GM18511 (cell line): ENCODE results near the gene NUBP2.

Source experiments
- ATAC-seq: cut with Tn5 transposase; IDR thresholded peaks from one replicate; pipeline ENCODE4 v1.9.1; 2021; ENCODE audit warnings: mild to moderate bottlenecking, moderate library complexity; ENCODE audit not compliant: unreplicated experiment

Gene NUBP2

DNA sequence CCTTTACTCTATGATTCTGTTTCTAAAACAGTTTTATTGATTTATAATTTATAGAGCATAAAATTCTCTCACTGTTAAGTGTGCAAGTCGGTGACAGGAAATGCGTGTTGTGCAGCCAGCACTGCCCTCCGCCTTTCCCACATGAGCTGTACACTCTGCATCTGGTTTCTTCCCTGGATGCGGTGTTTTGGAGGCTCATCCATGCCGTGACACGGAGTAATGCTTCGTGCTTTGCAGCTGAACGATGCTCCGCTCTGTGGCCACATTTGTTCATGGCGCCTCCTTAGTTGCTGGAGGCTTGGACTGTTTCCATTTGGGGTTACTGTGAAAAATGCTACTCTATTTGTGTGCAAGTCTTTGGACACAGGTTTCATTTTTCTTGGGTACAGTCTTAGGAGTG lies 17.9 kb downstream of the NUBP2 start:
- no peak for ATAC-seq

DNA sequence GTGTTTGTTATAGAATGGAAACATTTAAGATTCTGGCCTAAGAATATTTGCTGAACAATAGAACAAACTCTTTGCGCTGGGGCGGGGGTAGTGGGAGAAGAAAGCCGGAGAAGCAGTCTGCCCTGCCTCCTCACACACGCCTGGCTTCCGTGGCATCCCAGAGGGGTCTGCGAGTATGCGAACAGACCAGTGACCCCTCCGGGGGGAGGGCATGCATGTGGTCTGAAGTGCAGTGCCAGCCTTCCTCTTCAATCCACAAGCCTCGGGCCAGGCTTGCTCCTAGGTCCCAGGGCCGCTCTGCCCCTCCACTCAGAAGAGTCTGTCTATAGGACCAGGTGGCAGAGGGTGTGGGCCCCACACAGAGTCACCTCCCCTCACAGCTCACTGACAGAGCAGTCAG lies 24.9 kb downstream of the NUBP2 start:
- ATAC-seq: no peak

DNA sequence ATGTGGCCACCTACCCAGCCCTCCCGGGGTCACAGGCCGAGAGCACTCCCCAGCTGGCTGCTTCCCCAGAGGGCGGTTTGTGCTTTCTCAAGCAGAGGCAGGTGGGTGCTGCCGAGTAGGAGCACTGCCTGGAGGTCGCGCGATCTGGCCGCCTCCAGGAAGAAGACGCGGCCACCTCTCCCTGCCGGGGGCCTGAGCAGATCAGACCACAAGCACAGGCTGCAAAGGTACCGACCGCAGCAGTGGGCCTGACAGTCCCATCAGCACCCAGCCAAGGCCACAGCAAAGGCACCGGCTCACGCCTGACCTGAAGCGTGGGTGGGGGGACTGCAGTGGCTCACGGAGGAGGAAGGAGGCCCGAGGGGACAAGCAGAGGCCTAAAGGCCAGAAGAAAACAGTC lies 25.9 kb downstream of the NUBP2 start:
- ATAC-seq: no peak

DNA sequence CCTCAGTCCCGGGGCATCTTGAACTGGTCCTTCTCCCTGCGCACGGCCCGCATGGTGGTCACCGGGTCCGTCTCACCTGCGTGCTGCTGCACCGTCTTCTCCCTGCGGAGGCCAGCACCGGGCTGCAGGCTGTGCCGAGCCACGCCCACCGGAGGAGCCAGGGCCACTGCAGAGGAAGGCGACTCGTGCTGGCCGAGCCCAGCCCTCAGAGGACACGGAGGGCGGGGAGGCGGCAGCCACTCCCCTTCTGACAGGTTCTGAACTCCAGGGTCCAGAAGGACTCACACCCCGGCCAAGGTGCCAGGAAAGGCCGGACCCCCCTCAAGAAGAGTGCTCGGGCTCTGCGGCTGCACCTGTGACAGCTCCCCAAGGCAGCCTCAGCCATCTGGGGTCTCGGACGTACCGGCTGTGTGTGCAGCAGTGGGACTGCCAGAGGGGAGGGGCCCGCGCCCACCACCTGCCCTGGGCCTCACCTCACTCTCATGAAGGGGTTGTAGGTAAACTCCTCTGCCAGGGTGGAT lies 26.6 kb downstream of the NUBP2 start:
- no peak for ATAC-seq

DNA sequence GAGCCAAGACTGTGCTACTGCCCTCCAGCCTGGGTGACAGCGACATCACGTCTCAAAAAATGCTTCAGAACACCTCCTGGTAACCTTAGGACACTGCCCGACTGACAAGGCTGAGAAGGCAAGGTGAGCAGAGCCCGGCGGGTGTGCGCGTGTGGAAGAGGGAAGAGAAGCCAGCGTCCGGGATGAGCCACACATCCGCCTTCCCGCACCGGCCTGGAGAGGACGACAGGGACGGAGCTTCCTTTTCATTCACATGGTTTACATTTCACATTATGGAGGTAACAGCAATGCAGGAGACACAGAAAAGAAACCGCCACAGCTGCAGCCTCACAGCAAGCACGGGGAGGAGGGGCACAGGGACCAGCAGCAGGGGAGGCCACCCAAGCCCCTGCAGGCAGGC lies 27.3 kb downstream of the NUBP2 start:
- no peak for ATAC-seq

DNA sequence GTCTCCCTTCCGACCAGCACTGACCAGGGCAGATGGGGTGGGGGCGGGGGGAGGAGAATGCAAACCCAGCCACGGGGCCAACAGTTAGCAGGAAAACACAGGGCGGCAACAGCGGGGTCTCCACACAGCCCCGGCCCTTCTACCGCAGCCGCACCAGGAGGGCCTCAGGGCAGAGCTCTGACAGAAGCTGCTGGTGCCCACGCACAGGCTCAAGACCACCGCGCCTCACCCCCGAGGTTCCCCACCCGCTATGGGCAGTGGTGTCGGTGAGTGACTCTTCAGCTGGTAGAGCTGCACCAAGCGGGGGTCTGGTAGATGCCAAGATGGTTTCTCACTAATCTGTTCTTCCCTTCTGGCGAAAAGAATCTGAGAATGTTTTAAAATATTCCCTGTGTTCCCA lies 27.8 kb downstream of the NUBP2 start:
- ATAC-seq: no peak

DNA sequence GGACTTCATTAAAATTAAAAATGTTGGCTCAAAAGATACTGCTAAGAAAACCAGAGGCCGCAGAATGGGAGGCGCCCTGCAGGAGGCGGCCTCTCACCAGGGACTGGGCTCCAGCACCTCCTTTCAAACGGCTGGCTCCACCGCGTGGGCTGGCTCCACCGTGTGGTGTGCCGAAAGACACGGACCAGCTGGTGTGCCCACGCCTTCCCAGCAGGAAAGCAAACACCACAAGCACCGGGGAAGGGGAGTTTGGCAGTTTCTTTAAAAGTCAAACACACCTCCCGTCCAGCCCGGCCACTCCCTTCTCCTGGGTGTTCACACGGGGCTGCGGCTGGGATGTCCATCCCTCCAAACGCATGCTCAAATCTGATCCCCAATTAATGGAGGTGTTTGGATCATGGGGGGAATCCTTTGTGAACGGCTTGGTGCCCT lies 30.0 kb downstream of the NUBP2 start:
- ATAC-seq: no peak

DNA sequence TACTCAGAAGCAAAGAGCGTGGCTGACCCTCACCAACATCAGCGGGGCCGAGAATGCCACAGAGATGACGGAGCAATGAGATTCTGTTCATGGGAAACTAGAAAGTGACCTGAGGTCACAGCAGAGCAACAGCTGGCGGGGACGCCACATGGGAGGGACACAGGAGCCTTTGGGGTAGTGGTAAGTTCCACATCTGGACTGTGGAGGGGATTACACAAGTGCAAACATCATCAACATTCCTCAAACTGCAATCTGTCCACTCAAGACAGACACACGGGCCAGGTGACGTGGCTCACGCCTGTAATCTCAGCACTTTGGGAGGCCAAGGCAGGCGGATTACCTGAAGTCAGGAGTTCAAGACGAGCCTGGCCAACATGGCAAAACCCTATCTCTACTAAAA lies 32.7 kb downstream of the NUBP2 start:
- no peak for ATAC-seq

DNA sequence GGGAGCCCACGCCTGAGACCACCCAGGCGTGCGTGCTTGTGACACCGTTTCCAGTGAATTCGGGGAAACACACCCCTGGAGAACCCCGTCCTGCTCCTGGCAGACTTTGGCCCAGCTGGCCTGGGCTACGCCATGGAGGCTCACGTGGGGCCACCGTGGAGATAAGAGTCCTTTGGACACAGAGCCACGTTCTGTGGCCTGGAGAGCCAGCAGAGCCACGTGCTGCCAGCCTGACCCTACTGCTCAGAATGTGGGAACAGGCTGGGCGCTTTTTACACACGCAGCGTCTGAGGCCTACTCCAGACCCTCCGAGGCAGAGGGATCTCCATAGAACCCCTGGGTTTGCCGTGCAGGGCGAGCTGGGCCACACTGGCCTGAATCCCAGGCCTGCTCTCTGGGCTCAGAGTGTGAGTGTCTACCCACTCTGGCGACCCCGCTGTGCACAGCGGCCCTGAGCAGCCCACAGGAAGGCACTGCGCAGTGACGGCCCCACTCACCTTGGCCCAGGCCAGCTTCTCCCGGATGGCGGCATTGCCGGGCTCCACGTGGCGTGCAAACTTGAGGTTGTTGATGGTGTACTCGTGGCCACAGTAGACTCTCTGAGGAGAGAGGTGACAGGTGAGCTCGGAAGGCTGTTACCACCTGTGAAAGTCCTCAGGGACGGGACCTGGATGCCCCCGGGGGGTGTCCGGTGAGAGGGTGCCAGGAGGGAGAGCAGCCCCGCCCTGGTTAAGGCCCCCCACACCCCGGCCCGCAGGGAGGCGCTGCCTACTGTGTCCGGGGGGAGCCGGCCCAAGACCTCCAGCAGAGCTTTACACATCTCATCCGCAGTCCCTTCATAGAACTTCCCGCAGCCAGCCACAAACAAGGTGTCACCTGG lies 33.9 kb downstream of the NUBP2 start:
- ATAC-seq: no peak

DNA sequence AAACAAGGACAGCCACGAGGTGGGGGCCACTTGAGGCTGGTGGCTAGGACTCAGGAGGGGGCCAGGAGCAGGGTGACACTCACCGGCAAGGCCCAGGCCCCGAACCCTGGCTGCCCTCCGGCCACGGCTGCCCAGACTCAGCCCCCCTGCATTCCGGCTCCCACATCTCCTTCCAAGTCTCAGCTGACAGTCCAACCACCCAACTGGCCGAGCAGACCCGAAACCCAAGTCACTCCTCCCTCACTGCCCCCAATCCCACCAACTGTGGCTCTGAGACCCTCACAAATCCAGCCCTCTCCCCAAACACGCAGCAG lies 34.5 kb downstream of the NUBP2 start:
- no peak for ATAC-seq

DNA sequence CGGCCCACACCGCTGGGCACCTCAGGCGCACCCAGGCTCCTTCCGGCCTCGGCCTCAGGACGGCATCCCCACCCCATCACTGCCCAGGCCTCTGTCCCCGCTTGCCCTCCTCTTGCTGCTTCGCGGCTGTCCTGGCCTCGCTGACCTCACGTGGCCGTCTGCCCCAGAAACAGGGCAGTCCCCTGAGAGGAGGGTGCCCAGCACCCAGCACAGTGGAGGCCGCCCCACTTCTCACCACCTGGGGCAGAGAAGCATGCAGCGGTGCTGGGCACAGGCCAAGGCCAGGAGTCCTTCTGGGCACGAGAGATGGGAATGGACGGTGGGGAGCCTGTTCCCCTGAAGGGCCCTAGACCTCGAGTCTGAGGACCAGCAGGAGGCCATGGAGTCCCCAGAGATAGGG lies 35.0 kb downstream of the NUBP2 start:
- no peak for ATAC-seq

DNA sequence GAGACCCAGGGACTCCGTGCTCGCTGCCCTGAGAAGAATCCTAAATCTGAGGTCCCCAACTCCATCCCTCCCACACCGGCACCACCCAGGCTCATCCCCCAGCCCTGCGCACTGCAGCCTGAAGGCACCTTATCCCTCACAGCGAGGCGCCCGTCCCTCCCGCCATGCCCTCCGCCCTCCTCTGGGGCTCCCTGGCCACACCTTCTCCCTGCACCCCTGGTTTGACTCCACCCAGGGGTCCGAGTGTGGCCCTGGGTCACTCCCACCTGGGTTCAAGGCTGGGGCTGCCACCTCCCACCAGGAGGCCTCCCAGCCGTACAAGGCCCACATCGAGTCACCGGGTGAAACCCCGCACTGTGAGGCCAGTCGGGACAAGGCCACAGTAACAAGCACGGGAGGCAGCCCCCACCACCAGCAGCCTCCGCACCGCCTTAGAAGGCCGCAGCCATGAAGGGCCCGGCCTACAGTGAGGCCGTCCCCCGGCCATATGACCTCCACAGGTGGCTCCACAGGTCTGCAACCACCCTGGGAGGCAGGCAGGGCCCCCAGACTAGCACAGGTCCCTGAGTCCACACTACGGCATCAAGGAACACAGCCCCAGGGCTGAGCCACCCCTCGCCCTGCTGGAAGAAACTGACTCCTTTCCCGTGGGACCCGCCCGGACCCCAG lies 35.6 kb downstream of the NUBP2 start:
- ATAC-seq: no peak

DNA sequence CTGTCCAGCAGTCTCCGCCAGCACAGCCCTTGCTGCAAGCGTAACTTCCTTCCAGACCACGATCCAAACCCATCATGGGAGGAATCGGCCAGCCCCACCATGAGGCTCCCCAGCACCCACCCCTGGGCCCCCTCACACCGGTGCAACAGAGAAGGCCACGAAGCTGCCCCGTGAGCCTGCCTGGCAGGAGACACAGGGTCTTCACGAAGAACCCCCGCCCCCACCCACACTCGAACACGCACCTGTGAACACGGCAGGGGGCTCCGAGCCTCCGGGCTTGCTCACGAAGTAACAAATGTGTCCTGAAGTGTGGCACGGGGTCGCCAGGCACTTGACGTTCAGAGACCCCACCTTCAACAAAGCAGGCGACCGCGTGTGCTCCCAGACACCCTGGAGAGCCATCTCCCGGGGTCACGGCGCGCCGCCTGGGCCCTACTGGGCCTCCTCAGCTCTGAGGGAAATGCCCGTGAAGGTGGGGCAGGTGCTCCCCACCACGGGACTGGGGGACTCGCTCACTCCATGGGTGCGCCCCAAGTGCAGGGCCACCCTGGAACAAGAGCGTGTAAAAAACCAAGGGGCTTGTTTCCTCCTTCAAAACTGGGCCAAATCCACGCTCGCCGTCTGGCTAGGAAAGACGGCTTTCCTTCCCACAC lies 36.2 kb downstream of the NUBP2 start:
- ATAC-seq: no peak

DNA sequence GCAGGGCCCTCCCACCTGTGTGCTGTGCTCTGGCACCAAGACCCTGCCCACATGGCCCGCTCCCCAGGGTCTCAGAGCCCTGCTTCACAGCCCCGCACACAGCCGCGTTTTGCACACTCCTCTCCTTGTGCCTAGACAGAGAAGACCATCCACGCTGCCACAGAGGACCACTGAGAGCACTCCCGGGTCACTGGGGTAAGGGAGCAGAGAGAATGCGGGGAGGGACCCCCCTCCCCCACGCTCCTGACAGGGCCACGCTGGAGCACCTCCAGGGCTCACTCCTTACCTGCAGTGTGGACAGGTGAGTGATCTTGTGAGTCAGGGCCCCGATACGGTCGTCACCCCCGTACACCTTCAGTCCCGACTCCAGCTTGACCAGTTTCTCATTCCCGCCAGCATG lies 36.9 kb downstream of the NUBP2 start:
- no peak for ATAC-seq

DNA sequence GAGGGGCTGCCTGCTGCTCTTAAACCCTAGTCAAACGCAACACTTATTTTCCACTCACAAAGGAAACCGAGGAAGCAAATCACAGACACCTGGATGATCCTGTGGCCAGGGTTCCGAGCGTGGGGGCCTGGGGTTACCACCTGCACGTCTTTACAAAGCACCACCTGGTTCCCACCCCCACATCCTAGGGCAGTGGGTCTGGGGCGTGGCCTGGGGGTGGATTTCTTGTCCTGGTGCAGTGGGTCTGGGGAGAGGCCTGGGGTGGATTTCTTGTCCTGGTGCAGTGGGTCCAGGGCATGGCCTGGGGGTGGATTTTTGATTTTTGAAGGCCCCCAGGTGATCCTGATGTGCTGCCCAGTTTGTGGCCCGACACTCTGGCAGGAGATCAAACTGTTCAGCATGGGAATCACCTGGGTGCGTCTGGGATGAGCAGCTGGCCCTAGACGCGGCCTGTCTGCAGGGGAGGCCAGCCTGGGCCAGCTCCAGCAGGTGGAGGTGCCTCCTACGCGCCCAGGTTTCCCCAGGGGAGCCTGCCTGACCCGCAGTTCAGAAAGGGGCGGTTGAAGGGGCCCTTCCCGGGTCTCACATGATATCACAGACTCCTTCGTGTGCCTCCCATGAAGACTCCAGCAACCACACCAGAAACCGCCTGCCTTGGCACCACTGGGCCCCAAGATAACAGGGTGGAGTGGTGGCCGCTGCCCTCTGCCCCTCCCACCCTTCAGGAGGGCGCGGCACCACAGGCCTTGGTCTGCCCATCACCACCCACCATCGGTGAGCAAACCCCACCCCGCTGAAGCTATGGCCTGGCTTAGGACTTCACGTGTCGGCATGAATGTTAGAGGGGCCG lies 37.6 kb downstream of the NUBP2 start:
- no peak for ATAC-seq

DNA sequence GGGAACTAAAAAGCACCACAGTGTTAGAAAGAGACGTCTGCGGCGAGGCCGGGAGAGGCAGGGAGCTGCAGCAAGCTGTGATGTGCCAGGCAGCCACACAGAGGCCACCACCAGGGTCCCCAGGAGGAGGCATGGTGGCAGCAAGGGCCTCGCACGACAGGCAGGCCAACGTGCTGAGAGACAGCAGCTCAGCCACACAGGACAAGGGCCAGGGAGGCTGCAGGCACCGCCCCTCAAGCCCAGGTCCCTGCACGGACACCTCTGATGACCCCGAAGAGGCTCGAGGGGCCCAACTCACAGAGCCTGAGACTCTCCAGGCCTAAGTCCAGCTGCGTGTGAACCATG lies 38.2 kb downstream of the NUBP2 start:
- no peak for ATAC-seq

DNA sequence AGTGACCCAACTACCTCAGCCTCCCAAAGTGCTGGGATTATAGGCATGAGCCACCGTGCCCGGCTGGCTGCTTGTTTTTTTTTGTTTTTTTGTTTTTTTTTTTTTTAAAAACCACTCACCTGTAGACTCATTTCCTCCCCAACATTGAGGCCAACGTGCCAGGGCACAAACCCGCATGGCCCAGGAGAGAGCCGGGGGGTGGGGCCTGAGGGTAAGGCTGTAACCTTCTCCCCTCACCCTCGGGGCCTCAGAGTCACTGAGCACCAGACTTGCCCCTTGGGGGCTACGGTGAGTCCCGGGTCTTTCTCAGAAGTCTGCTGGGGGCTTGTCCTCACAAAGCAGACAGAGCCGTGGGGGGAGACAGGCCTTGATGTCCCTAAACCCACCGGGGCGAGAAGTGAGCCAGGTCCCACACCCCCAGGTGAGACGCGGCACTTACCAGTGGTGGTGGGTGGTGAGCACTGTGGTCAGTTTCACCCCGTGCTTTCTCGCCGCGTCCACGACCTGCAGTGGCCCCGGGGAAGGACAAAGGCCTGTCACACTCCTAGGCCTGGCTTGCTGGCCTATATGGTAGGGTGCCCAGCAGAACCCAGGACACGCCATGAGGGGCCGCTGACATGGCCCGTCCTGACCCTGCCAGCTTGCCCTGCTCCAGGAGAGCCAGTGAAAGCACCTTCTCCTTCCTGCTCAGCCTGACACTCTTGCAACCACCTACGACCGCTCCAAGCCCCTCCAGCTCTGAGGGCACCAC lies 39.3 kb downstream of the NUBP2 start:
- ATAC-seq: no peak

DNA sequence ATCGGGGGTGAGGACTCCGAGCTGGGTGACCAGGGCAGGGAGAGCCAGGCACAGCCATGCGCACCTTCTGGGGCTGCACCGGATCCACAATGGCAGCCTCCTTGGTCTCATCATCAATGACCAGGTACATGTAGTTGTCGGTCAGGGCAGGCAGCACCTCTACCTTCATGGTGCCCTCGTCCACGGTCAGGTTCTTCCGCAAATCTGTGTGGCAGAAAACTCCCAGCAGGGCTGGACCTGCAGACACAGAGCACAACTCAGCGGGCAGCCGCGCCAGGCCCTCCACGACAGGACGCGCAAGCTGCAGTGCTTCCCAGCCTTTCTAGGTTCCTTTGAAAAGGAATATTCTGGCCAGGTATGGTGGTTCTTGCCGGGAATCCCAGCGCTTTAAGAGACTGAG lies 40.0 kb downstream of the NUBP2 start:
- ATAC-seq: no peak

DNA sequence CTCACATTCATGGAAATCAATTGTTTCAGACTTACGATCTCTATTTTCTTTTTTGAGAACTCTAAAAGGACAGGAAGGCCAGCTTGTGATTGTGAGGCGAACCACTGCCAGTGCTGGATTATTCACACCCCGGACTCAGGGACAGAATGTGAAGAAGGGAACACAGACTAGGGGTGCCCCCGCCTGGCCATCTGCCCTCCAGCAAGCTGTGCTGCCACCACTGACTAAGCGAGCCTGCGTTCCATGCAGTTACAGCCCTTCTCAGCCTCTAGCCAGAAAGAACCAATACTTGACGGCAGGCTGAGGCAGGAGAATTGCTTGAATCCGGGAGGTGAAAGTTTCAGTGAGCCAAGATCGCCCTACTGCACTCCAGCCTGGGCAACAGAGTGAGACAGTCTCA lies 41.1 kb downstream of the NUBP2 start:
- ATAC-seq: no peak

DNA sequence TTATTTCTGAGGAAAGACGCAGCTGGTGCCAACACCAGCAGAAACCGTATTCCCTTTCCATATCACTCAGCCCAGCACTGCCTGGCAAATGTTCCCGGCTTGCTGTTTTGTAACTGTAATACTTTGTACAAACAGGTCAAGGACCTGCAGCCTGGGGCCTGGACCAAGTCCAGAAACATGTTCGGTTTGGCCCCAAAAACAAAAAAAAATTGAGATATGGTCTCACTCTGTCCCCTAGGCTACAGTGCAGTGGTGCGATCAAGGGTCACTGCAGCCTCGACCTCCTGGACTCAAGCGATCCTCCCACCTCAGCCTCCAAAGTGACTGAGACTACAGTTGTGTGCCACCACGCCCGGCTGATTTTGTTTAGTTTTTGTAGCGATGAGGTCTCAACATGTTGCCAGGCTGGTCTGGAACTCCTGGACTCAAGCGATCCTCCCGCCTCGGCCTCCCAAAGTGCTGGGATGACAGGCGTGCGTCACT lies 42.7 kb downstream of the NUBP2 start:
- ATAC-seq: no peak
